Immature natural killer cell (primary cell): Measurements from ENCODE around the gene CD320. TPM values are rescaled to one million over a fixed set of nuclear protein-coding genes. Genes with fewer than 3 reads are reported as not detected.
"Not testable (repeated sequence)": the region's sequence is repeated elsewhere in the genome, so short reads cannot be mapped to it uniquely, and the experiment has no call there.

ENCODE experiments used
- DNase-seq, 3 donors: peaks; one replicate each; pipeline ENCODE4 v3.0.0; 2022; ENCODE audit warnings: mixed read lengths in 1 of 3
- H3K27ac Mint-ChIP-seq, 6 donors: one replicate each; pipeline ENCODE4 v1.8.0; 2020; ENCODE audit warnings: mixed read lengths in 6 of 6, mild to moderate bottlenecking in 5 of 6, inconsistent platforms in 4 of 6, moderate library complexity in 3 of 6
- H3K27me3 Mint-ChIP-seq, 3 donors: one replicate each; pipeline ENCODE4 v1.8.0; 2020 to 2021; ENCODE audit warnings: low read depth in 3 of 3, mild to moderate bottlenecking in 3 of 3, mixed read lengths in 3 of 3, moderate library complexity in 3 of 3, inconsistent platforms in 1 of 3
- H3K36me3 Mint-ChIP-seq, 3 donors: one replicate each; pipeline ENCODE4 v1.8.0; 2020; ENCODE audit warnings: mixed read lengths in 3 of 3, inconsistent platforms in 2 of 3, mild to moderate bottlenecking in 2 of 3
- H3K4me1 Mint-ChIP-seq, 2 donors: one replicate each; pipeline ENCODE4 v1.8.0; 2020; ENCODE audit warnings: inconsistent platforms in 2 of 2, mild to moderate bottlenecking in 2 of 2, mixed read lengths in 2 of 2, moderate library complexity in 1 of 2
- H3K4me3 Mint-ChIP-seq, 5 donors: one replicate each; pipeline ENCODE4 v1.8.0; 2020; ENCODE audit warnings: mild to moderate bottlenecking in 5 of 5, mixed read lengths in 5 of 5, inconsistent platforms in 3 of 5, moderate library complexity in 3 of 5
- H3K9me3 Mint-ChIP-seq, 6 donors: one replicate each; pipeline ENCODE4 v1.8.0; 2020; ENCODE audit warnings: mild to moderate bottlenecking in 6 of 6, mixed read lengths in 6 of 6, inconsistent platforms in 4 of 6, moderate library complexity in 3 of 6
- polyA plus RNA-seq, 3 donors: library from polyadenylated mRNA; unstranded; fragments of 300-500 nt; fragmentation: Illumina TruSeq; gene quantifications; one replicate each; pipeline ENCODE4 v1.2.3, GENCODE V29; 2021

Gene CD320
- polyA plus RNA-seq = 100 to 1,000 TPM in 1 of 3 donors, 10 to 100 TPM in 2; 86.4 to 105 (median 90.3) TPM

DNA sequence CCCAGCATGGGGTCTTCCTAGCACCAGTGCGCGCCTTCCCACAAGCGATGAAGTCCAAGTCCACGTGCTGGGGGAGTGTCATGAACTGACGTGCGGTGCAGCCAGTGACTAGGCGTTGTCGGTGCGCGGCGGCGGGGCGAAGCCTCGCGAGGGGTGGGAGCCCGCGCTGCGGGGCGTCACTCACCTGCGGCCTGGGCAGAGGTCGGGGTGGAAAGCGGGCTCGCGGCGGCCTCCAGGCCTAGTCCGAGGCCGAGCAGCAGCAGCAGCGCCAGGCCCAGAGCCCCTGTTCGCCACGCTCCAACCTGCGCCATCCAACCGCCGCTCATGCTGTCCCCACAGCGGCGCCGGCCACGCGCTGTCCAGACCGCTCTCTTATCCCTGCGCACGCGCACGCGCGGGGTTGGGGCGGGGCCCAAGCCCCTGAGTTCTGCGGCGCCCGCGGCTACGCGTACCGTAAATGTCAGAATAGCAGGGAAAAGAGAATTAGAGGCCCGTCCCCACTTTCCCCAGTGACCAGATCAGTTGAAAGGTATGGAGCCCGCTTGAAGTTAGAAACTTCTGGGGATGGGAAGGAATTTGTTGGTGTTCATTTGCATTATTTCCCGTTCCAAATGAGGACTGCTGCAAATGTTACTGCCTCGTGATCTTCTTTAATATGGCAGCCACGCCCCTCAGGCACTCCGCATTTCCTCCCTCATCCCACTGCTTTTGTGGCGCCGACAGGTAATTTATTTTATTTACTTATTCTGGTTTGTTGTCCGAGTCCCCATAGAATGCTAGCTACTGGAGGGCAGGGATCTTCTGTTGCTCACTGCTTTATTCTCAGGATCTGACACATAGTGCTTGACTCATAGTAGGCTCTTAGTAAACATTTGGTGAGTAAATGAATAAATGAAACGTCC lies at the start of gene CD320:
Gene CD320, minus strand, starts transcription at position 394 of the 902 bp plus-strand sequence. Its CDS starts 68 bp downstream, at position 326.
- Mint-ChIP-seq H3K9me3 (no peaks in the 10 kb centered on the region), H3K4me3 (peak within 1 kb of the TSS; percentile 88 to 96 (median 93)), H3K36me3 (peaks cover 0 to 6% (median 0%) of the 10 kb centered on the region in 3 donors), H3K4me1 (peaks cover 39 to 40% of the 10 kb centered on the region in 2 donors), H3K27ac (peak within 1 kb of the TSS; percentile 58 to 95 (median 85)), H3K27me3 (peaks cover 0 to 8% (median 4%) of the 10 kb centered on the region in 3 donors)
- DNase-seq = peak; percentile 86 to 89 (median 88)

- no peaks in the 10 kb centered on the region for H3K36me3 Mint-ChIP-seq
- no peak for DNase-seq
- no peak overlapping the region for H3K27ac Mint-ChIP-seq
- H3K4me3 Mint-ChIP-seq = no peak overlapping the region
- H3K9me3 Mint-ChIP-seq = no peaks in the 10 kb centered on the region
- peaks cover 2 to 5% of the 10 kb centered on the region in 2 donors for H3K4me1 Mint-ChIP-seq
- H3K27me3 Mint-ChIP-seq = peaks cover 6 to 18% (median 7%) of the 10 kb centered on the region in 3 donors
Observed at GRCh38 chr19:8357007-8357521, 48.9 kb upstream of the CD320 start.

GRCh38 chr19:8355631-8356402 lies 47.7 kb upstream of the CD320 start:
- Mint-ChIP-seq H3K36me3 (no peaks in the 10 kb centered on the region), H3K4me3 (no peak overlapping the region), H3K4me1 (peaks cover 2 to 5% of the 10 kb centered on the region in 2 donors), H3K27ac (no peak overlapping the region), H3K27me3 (peaks cover 6 to 19% (median 9%) of the 10 kb centered on the region in 3 donors), H3K9me3 (no peaks in the 10 kb centered on the region)
- no peak for DNase-seq

GRCh38 chr19:8352845-8353244 lies 44.7 kb upstream of the CD320 start:
- not testable (repeated sequence) for H3K36me3 Mint-ChIP-seq, H3K9me3 Mint-ChIP-seq, DNase-seq, H3K27ac Mint-ChIP-seq, H3K4me3 Mint-ChIP-seq, H3K27me3 Mint-ChIP-seq, H3K4me1 Mint-ChIP-seq

DNA sequence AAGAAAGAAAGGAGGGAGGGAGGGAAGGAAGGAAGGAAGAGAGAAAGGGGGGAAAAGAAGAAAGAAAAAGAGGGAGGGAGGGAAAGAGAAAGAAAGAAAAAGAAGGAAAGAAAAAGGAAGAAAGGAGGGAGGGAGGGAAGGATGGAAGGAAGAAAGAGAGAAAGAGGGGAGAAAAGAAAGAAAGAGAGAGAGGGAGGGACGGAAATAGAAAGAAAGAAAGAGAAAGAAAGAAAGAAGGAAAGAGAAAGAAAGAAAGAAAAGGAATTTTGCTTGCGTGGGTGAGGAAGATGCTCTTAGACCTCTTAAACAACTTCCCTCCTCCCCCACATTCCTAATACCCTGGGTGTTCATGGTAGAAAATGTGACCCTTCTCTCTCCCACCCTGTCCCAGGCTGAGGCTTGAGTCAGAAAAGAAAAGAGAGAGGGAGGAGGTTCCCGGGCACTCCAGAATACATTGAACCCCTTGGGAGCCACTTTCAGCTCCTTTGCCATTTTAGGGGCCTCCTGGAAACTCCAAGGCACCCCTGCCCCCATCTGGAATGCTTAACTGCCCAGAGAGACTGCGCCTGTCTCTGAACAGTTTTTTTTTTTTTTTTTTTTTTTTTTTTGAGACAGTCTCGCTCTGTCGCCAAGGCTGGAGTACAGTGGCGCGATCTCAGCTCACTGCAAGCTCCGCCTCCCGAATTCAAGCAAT lies 44.1 kb upstream of the CD320 start:
- H3K9me3 Mint-ChIP-seq = no peaks in the 10 kb centered on the region
- DNase-seq = no peak
- H3K27me3 Mint-ChIP-seq = peaks cover 4 to 9% (median 8%) of the 10 kb centered on the region in 3 donors
- H3K4me3 Mint-ChIP-seq = no peak overlapping the region
- no peaks in the 10 kb centered on the region for H3K36me3 Mint-ChIP-seq
- H3K27ac Mint-ChIP-seq = no peak overlapping the region
- H3K4me1 Mint-ChIP-seq = peaks cover 2 to 5% of the 10 kb centered on the region in 2 donors

DNA sequence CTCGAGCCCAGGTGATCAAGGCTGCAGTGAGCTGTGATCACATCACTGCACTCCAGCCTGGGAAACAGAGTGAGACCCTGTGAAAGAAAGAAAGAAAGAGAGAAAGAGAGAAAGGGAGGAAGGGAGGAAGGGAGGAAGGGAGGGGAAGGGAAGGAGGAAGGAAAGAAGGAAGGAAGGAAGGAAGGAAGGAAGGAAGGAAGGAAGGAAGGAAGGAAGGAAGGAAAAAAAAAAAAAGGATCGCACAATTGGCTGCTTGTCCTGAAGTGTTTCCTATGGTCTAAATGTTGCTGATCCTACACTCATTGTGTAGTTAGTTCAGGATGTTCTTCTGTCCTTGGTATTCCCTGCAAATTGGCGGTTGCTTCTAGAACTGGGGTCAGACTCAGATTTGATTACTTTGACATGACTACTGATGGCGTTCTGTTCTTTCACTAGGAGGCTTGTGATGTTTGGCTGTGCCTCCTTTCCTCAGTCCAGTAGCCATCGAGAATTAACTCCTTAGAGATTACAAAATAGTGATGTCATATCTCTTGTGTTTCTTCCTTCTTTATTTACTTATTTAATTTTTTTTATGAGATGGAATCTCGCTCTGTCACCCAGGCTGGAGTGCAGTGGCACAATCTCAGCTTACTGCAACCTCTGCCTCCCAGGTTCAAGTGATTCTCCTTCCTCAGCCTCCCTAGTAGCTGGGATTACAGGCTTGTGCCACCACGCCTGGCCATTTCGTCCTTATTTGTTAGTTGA lies 41.6 kb upstream of the CD320 start:
- H3K27ac Mint-ChIP-seq, DNase-seq, H3K4me3 Mint-ChIP-seq, H3K9me3 Mint-ChIP-seq, H3K4me1 Mint-ChIP-seq, H3K36me3 Mint-ChIP-seq: not testable (repeated sequence)
- peaks cover 4 to 11% (median 8%) of the 10 kb centered on the region in 3 donors for H3K27me3 Mint-ChIP-seq

GRCh38 chr19:8343483-8343844 lies 35.3 kb upstream of the CD320 start:
- peak overlapping the region; percentile 86 to 90 (median 87) for H3K4me3 Mint-ChIP-seq
- no peaks in the 10 kb centered on the region for H3K9me3 Mint-ChIP-seq
- peaks cover 19 to 25% of the 10 kb centered on the region in 2 donors for H3K4me1 Mint-ChIP-seq
- no peak for DNase-seq
- H3K27ac Mint-ChIP-seq = peak overlapping the region; percentile 39 to 92 (median 86)
- H3K36me3 Mint-ChIP-seq = no peaks in the 10 kb centered on the region
- peaks cover 0 to 8% (median 6%) of the 10 kb centered on the region in 3 donors for H3K27me3 Mint-ChIP-seq

DNA sequence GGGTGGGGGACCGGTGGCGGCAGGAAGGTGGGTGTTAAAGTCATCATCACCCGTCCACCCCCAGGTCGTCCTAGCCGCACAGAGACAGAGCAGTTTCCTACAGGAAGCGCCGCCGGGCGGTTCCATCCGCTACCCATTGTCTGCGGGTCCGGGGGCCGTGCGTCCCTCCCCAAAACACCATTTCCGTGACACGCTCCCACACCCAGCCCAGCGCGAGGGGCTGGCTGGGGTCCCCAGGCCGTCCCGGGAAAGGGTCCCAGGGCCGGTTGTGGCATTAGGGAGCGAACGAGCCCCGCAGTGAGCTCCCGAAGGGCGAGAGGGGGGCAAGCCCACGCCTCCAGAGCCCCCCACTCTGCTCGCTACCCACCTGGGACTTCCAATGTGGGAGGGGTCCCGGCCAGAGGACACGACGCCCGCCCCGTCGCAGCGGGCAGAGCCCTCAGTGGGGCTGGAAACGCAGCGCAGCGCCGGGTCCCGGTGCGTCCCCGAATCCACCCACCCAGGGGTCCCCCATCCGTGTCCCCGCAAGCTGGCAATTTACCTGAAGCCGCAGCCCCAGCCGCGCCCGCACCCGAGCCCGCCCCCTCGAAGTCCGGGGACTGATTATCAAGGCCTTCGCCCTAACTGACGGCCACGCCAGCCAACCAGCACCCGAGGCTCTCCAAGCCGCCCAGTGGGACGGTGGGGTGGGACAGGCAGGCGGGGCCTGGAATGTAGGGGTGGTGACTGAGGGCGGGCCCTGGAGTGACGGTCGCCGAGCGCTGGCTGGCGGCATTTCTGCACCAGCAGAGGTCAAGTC lies 34.7 kb upstream of the CD320 start, which contains the start of gene KANK3:
Gene KANK3, minus strand, starts transcription at position 579 of the 799 bp plus-strand sequence. CDS start 5,434 bp downstream, outside the sequence.
- H3K36me3 Mint-ChIP-seq = no peaks in the 10 kb centered on the region
- H3K27ac Mint-ChIP-seq = peak within 1 kb of the TSS; percentile 79 to 93 (median 88)
- no peaks in the 10 kb centered on the region for H3K9me3 Mint-ChIP-seq
- H3K4me1 Mint-ChIP-seq = peaks cover 19 to 25% of the 10 kb centered on the region in 2 donors
- peaks cover 4 to 8% (median 6%) of the 10 kb centered on the region in 3 donors for H3K27me3 Mint-ChIP-seq
- peak within 1 kb of the TSS; percentile 86 to 90 (median 87) for H3K4me3 Mint-ChIP-seq
- DNase-seq = peak; percentile 93 to 95 (median 95)

GRCh38 chr19:8342316-8342683 lies 34.1 kb upstream of the CD320 start:
- no peak for DNase-seq
- H3K27me3 Mint-ChIP-seq = peaks cover 4 to 9% (median 8%) of the 10 kb centered on the region in 3 donors
- H3K4me3 Mint-ChIP-seq = peak overlapping the region; percentile 52 to 90 (median 75)
- no peaks in the 10 kb centered on the region for H3K9me3 Mint-ChIP-seq
- H3K27ac Mint-ChIP-seq = peak overlapping the region; percentile 76 to 93 (median 88)
- H3K36me3 Mint-ChIP-seq = no peaks in the 10 kb centered on the region
- H3K4me1 Mint-ChIP-seq = peaks cover 21 to 25% of the 10 kb centered on the region in 2 donors

GRCh38 chr19:8341504-8341903 lies 33.3 kb upstream of the CD320 start:
- Mint-ChIP-seq H3K27ac (peak overlapping the region; percentile 76 to 93 (median 88)), H3K4me1 (peaks cover 21 to 25% of the 10 kb centered on the region in 2 donors), H3K4me3 (peak overlapping the region; percentile 42 to 90 (median 71))
- H3K27me3 Mint-ChIP-seq, DNase-seq, H3K36me3 Mint-ChIP-seq, H3K9me3 Mint-ChIP-seq: not testable (repeated sequence)

DNA sequence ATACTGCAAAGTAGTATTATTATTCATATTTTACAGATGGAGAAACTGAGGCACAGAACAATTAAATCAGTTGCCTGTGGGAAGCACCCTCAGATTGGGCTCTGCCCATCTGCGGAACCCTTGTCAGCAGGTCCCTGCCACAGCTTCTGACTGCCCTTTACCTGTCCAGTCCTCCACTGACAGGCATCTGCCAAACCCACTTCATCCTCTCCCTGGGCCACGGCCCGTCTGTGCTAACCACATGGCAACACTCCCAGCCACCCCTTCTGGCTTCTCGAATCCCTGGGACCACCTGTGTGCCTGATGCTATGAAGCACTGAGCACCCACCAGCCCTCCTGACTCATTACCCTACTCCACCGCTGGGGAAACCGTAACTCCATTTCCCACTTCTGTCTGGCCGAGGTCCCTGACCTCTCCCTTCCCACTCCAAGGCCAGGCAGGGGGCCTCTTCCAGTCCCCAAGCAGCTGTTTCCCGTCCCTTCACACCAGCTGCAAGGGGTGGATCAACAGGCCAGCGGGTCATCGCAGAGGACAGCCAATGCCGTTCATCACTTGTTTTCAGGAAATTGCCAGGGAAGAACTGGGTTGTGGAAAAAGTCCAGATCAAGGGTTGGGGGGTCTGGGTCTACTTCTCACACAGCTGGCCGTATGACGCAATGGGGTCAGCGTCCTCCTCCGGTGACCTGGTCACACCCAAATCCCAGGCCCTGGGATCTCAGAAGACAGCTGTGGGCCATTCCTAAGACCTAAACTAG lies 32.4 kb upstream of the CD320 start:
- Mint-ChIP-seq H3K27ac (peak overlapping the region in 4 of 6 donors; percentile 30 to 93 (median 72)), H3K4me1 (peaks cover 28 to 31% of the 10 kb centered on the region in 2 donors), H3K4me3 (no peak overlapping the region), H3K36me3 (no peaks in the 10 kb centered on the region), H3K27me3 (peaks cover 8 to 14% (median 9%) of the 10 kb centered on the region in 3 donors), H3K9me3 (no peaks in the 10 kb centered on the region)
- no peak for DNase-seq
